CD4-positive, alpha-beta T cell (primary cell): Measurements from ENCODE around the gene PRKAG1. TPM values are rescaled to one million over a fixed set of nuclear protein-coding genes. Genes with fewer than 3 reads are reported as not detected.

Experiments used
- ATAC-seq: fragments of 200-7000 bp; cut with Tn5 transposase; one replicate; pipeline ENCODE4 v1.10.0; 2022; ENCODE audit warnings: mild to moderate bottlenecking; ENCODE audit not compliant: poor library complexity
- CTCF ChIA-PET: fragments of 350-600 bp; sonication (Branson Sonifier 250); formaldehyde crosslinking; loops from one replicate; lab custom pipeline; 2021; ENCODE audit warnings: antibody characterized with exemption, inconsistent platforms; lab: Charles Lee
- POLR2A ChIA-PET: fragments of 350-600 bp; sonication (Branson Sonifier 250); formaldehyde crosslinking; loops from one replicate; lab custom pipeline; 2021; ENCODE audit warnings: antibody characterized with exemption, inconsistent platforms; lab: Charles Lee
- DNase-seq, 14 experiments: peaks; one replicate each; pipeline ENCODE4 v3.0.0-alpha.2; 2013 to 2020; ENCODE audit warnings: mixed read lengths in 2 of 14
- H3K27ac ChIP-seq, 2 donors: one replicate each; pipeline versions ENCODE4 v1.5.1 to v1.7.0; 2013; ENCODE audit warnings: low read length in 2 of 2, low read depth in 1 of 2, mild to moderate bottlenecking in 1 of 2
- H3K27me3 ChIP-seq, 2 experiments: 1 replicate in 1 of 2; 2 replicates in 1 of 2; pipeline versions ENCODE4 v1.6.1 to v1.7.0; 2013; ENCODE audit warnings: low read length in 2 of 2, control low read depth in 1 of 2, mild to moderate bottlenecking in 1 of 2, moderate library complexity in 1 of 2; ENCODE audit not compliant: insufficient read depth in 2 of 2, control insufficient read depth in 1 of 2
- H3K36me3 ChIP-seq: one replicate; pipeline ENCODE4 v1.6.1; 2013; ENCODE audit warnings: low read length, control low read depth; ENCODE audit not compliant: insufficient read depth
- H3K4me1 ChIP-seq: one replicate; pipeline ENCODE4 v1.6.1; 2013; ENCODE audit warnings: low read length, control low read depth; ENCODE audit not compliant: insufficient read depth
- H3K4me3 ChIP-seq: one replicate; pipeline ENCODE4 v1.5.1; 2013; ENCODE audit warnings: mild to moderate bottlenecking, low read length, moderate library complexity
- H3K9me3 ChIP-seq, 2 experiments: 1 replicate in 1 of 2; 2 replicates in 1 of 2; pipeline versions ENCODE4 v1.6.1 to v1.7.0; 2013; ENCODE audit warnings: low read length in 2 of 2, mild to moderate bottlenecking in 2 of 2, control low read depth in 1 of 2, moderate library complexity in 1 of 2; ENCODE audit not compliant: control insufficient read depth in 1 of 2, insufficient read depth in 1 of 2
- H3K27ac Mint-ChIP-seq: one replicate; pipeline ENCODE4 v1.8.0; 2020; ENCODE audit warnings: mixed read lengths
- H3K27me3 Mint-ChIP-seq: one replicate; pipeline ENCODE4 v1.8.0; 2021; ENCODE audit warnings: mixed read lengths
- H3K36me3 Mint-ChIP-seq: one replicate; pipeline ENCODE4 v1.8.0; 2021; ENCODE audit warnings: low read depth, mixed read lengths
- H3K4me1 Mint-ChIP-seq: one replicate; pipeline ENCODE4 v1.8.0; 2021; ENCODE audit warnings: low read depth, mixed read lengths
- H3K4me3 Mint-ChIP-seq: one replicate; pipeline ENCODE4 v1.8.0; 2020; ENCODE audit warnings: mild to moderate bottlenecking, mixed read lengths
- H3K9me3 Mint-ChIP-seq: one replicate; pipeline ENCODE4 v1.8.0; 2020; ENCODE audit warnings: mixed read lengths
- CTCF ChIP-seq: fragments of 200-600 bp; IDR thresholded peaks from one replicate; pipeline ENCODE4 v1.8.0; 2022; ENCODE audit warnings: antibody characterized with exemption, mild to moderate bottlenecking
- intact Hi-C, 2 experiments: fragments of 100-400 bp; cut with DNase I in 1 of 2; cut with micrococcal nuclease in 1 of 2; formaldehyde crosslinking; loops; one replicate each; pipeline versions ENCODE4 v1.15.1 to v1.9.0; 2023 to 2025; cut with DNase I, micrococcal nuclease
- total RNA-seq, 174 experiments: library from RNA in 2 of 174; stranded (reverse) in 2 of 174; gene quantifications; one replicate each; pipeline ENCODE4 v1.2.3 and lab custom pipeline; 2021 to 2026

PRKAG1 gene
- total RNA-seq, 2 experiments from 2014 or later: 34.6 to 38.2 TPM

- H3K4me3 ChIP-seq: no peak overlapping the region
- ATAC-seq: no peak
- Mint-ChIP-seq H3K27me3 (no peaks in the 10 kb centered on the region), H3K27ac (peak overlapping the region; percentile 44), H3K4me3 (no peak overlapping the region), H3K36me3 (peaks cover 79% of the 10 kb centered on the region), H3K9me3 (no peaks in the 10 kb centered on the region), H3K4me1 (peaks cover 55% of the 10 kb centered on the region)
- POLR2A ChIA-PET: interaction anchor here (0.6 kb wide), 1 partner anchor 181 kb away, joined by 4 read pairs; no protein-coding TSS in a partner anchor
- peaks cover 58% of the 10 kb centered on the region for H3K4me1 ChIP-seq
- intact Hi-C loops: no loop called here
- DNase-seq: no peak
- peaks cover 58% of the 10 kb centered on the region for H3K36me3 ChIP-seq
- TF ChIP-seq CTCF: no peak
- no peak overlapping the region for H3K27ac ChIP-seq
- CTCF ChIA-PET: interaction anchor here (2.1 kb wide), 1 partner anchor 11 kb away, joined by 9 read pairs; no protein-coding TSS in a partner anchor
- no peaks in the 10 kb centered on the region for H3K27me3 ChIP-seq
- no peaks in the 10 kb centered on the region for H3K9me3 ChIP-seq
Observed at GRCh38 chr12:49054524-49054923, 35.9 kb upstream of the PRKAG1 start.

GRCh38 chr12:49054096-49054495, 35.5 kb upstream of the PRKAG1 start:
- ChIA-PET POLR2A (no interaction called here), CTCF (interaction anchor here (1.2 kb wide), 1 partner anchor 10 kb away, joined by 5 read pairs; no protein-coding TSS in a partner anchor)
- H3K9me3 ChIP-seq: no peaks in the 10 kb centered on the region
- no peak overlapping the region for H3K27ac Mint-ChIP-seq
- no peak for ATAC-seq
- no peak for TF ChIP-seq CTCF
- H3K27me3 Mint-ChIP-seq: no peaks in the 10 kb centered on the region
- intact Hi-C loops: no loop called here
- no peak for DNase-seq
- no peak overlapping the region for H3K4me3 ChIP-seq
- no peak overlapping the region for H3K4me3 Mint-ChIP-seq
- H3K9me3 Mint-ChIP-seq: no peaks in the 10 kb centered on the region
- peaks cover 62% of the 10 kb centered on the region for H3K36me3 ChIP-seq
- H3K4me1 Mint-ChIP-seq: peaks cover 52% of the 10 kb centered on the region
- no peaks in the 10 kb centered on the region for H3K27me3 ChIP-seq
- no peak overlapping the region for H3K27ac ChIP-seq
- peaks cover 79% of the 10 kb centered on the region for H3K36me3 Mint-ChIP-seq
- H3K4me1 ChIP-seq: peaks cover 54% of the 10 kb centered on the region

- Histone ChIP-seq H3K9me3 (no peaks in the 10 kb centered on the region), H3K4me3 (no peak overlapping the region), H3K36me3 (peaks cover 77% of the 10 kb centered on the region), H3K27me3 (no peaks in the 10 kb centered on the region), H3K4me1 (peaks cover 39% of the 10 kb centered on the region), H3K27ac (no peak overlapping the region)
- H3K36me3 Mint-ChIP-seq: peaks cover 82% of the 10 kb centered on the region
- no peaks in the 10 kb centered on the region for H3K9me3 Mint-ChIP-seq
- no peak overlapping the region for H3K4me3 Mint-ChIP-seq
- peaks cover 37% of the 10 kb centered on the region for H3K4me1 Mint-ChIP-seq
- no peak overlapping the region for H3K27ac Mint-ChIP-seq
- TF ChIP-seq CTCF: no peak
- DNase-seq (no peak), ATAC-seq (no peak)
- CTCF ChIA-PET: interaction anchor here (1.2 kb wide), 1 partner anchor 9 kb away, joined by 5 read pairs; no protein-coding TSS in a partner anchor
- intact Hi-C loops: no loop called here
- POLR2A ChIA-PET: no interaction called here
- no peaks in the 10 kb centered on the region for H3K27me3 Mint-ChIP-seq
Observed at GRCh38 chr12:49052451-49053208, 34.1 kb upstream of the PRKAG1 start.
